Fibroblast of lung (primary cell): Measurements from ENCODE around the gene PET100. TPM values are rescaled to one million over a fixed set of nuclear protein-coding genes. Genes with fewer than 3 reads are reported as not detected.

Experiments
- DNase-seq, 2 donors: peaks; one replicate each; pipeline versions ENCODE4 v3.0.0 to v3.0.0-alpha.2; 2010; ENCODE audit warnings: low read depth in 2 of 2
- H2AFZ ChIP-seq: 2 replicates; pipeline ENCODE4 v1.5.1; 2012; ENCODE audit warnings: low read length, control low read depth, inconsistent platforms
- H3K27ac ChIP-seq: 2 replicates; pipeline ENCODE4 v1.5.1; 2011; ENCODE audit warnings: low read length, control low read depth; ENCODE audit not compliant: insufficient read depth
- H3K27me3 ChIP-seq: 2 replicates; pipeline ENCODE4 v1.5.1; 2011; ENCODE audit warnings: mild to moderate bottlenecking, low read length; ENCODE audit not compliant: control insufficient read depth, insufficient read depth
- H3K36me3 ChIP-seq: 2 replicates; pipeline ENCODE4 v1.5.1; 2011; ENCODE audit warnings: low read length; ENCODE audit not compliant: control insufficient read depth, insufficient read depth
- H3K4me1 ChIP-seq: 2 replicates; pipeline ENCODE4 v1.5.1; 2011; ENCODE audit warnings: low read length; ENCODE audit not compliant: control insufficient read depth, insufficient read depth; ENCODE audit errors: extremely low read depth
- H3K4me2 ChIP-seq: 2 replicates; pipeline ENCODE4 v1.5.1; 2011; ENCODE audit warnings: low read length, control low read depth; ENCODE audit not compliant: insufficient read depth; ENCODE audit errors: extremely low read depth
- H3K4me3 ChIP-seq, 4 experiments: fragments of 200-600 bp in 1 of 4; sonication (generic) in 1 of 4; replicated peaks in 1 of 4; 2 replicates each; pipeline ENCODE4 v1.5.1; 2011 to 2016; ENCODE audit warnings: low read length in 4 of 4, low read depth in 3 of 4, mild to moderate bottlenecking in 3 of 4, control low read depth in 2 of 4, inconsistent platforms in 1 of 4, mixed read lengths in 1 of 4; ENCODE audit not compliant: insufficient read depth in 1 of 4; ENCODE audit errors: control extremely low read depth in 1 of 4
- H3K79me2 ChIP-seq: 2 replicates; pipeline ENCODE4 v1.5.1; 2012; ENCODE audit warnings: mild to moderate bottlenecking, low read length, inconsistent platforms; ENCODE audit not compliant: control insufficient read depth, insufficient read depth
- H3K9ac ChIP-seq: 2 replicates; pipeline ENCODE4 v1.5.1; 2011; ENCODE audit warnings: mild to moderate bottlenecking, low read length, control low read depth; ENCODE audit not compliant: insufficient read depth
- H3K9me3 ChIP-seq: 2 replicates; pipeline ENCODE4 v1.5.1; 2012; ENCODE audit warnings: low read depth, low read length; ENCODE audit not compliant: control insufficient read depth, insufficient read depth
- H4K20me1 ChIP-seq: 2 replicates; pipeline ENCODE4 v1.5.1; 2011; ENCODE audit warnings: low read length; ENCODE audit not compliant: control insufficient read depth, insufficient read depth; ENCODE audit errors: extremely low read depth
- EZH2 ChIP-seq: IDR thresholded peaks from 2 replicates; pipeline ENCODE4 v1.5.1; 2012; ENCODE audit warnings: low read length, control low read depth, mild to moderate bottlenecking; ENCODE audit errors: missing control alignments
- polyA plus RNA-seq, 2 donors: library from polyadenylated mRNA; depleted of rRNA in 1 of 2; stranded (reverse) in 1 of 2; unstranded in 1 of 2; fragments of >200 nt; gene quantifications; 2 replicates each; pipeline ENCODE4 v1.2.1, GENCODE V29; 2011 to 2012; ENCODE audit warnings: missing spikeins in 1 of 2
- total RNA-seq: library from RNA; depleted of rRNA; stranded (reverse); fragments of >200 nt; gene quantifications from 2 replicates; pipeline ENCODE4 v1.2.1, GENCODE V29; 2014
- TF ChIP-seq, protein P1 (sequence below), 2 donors: IDR thresholded peaks in 1 of 2; conservative IDR thresholded peaks in 1 of 2; 1 replicate in 1 of 2; 2 replicates in 1 of 2; pipeline ENCODE4 v1.5.1; 2011 to 2012; ENCODE audit warnings: low read length in 2 of 2, control low read depth in 1 of 2, inconsistent platforms in 1 of 2, low read depth in 1 of 2, mild to moderate bottlenecking in 1 of 2

PET100 gene
- total and polyA plus RNA-seq, 2 donors (not counting 1 experiment from before 2014, with no cell fraction given) = 15.7 to 38.8 TPM

DNA sequence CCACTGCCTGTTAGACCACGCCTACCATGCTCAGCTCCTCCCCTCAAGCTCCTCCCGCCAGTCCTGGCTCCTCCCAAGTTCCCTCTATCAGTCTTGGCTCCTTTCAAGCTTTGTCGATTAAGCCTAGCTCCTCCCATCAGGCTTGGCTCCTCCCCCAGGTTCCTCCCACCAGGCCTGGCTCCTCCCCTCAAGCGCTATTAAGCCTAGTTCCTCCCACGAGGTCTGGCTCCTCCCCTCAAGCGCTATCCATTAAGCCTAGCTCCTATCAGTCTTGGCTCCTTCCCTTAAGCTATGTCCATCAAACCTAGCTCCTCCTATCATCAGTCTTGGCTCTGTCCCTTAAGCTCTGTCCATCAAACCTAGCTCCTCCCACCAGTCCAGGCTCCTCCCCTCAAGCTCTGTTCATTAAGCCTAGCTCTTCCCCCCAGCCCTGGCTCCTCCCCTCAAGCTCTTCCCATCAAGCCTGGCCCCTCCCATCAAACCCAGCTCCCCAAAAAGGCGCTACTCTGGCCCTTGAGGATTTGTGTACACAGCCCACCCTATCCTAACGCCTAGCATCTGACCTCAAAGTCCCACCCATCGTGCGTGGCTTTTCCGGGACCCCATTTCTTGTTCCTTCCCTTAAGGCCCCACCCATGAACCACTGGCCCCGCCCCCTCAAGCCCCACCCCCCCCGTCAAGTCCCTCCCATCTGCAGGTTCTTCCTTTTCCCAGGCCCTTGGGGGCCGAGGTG lies 23.9 kb upstream of the PET100 start:
- Histone ChIP-seq H3K27me3 (no peaks in the 10 kb centered on the region), H2AFZ (no peak overlapping the region), H3K27ac (no peak overlapping the region), H3K4me1 (no peaks in the 10 kb centered on the region), H3K36me3 (no peaks in the 10 kb centered on the region), H3K4me3 (no peak overlapping the region), H4K20me1 (no peaks in the 10 kb centered on the region), H3K9me3 (no peaks in the 10 kb centered on the region), H3K4me2 (no peak overlapping the region), H3K79me2 (no peaks in the 10 kb centered on the region), H3K9ac (no peak overlapping the region)
- no peak for DNase-seq
- no peak for TF ChIP-seq EZH2
- TF ChIP-seq, protein P1, sequence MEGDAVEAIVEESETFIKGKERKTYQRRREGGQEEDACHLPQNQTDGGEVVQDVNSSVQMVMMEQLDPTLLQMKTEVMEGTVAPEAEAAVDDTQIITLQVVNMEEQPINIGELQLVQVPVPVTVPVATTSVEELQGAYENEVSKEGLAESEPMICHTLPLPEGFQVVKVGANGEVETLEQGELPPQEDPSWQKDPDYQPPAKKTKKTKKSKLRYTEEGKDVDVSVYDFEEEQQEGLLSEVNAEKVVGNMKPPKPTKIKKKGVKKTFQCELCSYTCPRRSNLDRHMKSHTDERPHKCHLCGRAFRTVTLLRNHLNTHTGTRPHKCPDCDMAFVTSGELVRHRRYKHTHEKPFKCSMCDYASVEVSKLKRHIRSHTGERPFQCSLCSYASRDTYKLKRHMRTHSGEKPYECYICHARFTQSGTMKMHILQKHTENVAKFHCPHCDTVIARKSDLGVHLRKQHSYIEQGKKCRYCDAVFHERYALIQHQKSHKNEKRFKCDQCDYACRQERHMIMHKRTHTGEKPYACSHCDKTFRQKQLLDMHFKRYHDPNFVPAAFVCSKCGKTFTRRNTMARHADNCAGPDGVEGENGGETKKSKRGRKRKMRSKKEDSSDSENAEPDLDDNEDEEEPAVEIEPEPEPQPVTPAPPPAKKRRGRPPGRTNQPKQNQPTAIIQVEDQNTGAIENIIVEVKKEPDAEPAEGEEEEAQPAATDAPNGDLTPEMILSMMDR (conservative IDR thresholded peaks at IDR 0.05 in 1 of 2, IDR thresholded peaks at IDR 0.05 in 1 of 2; ENCODE audit: low read depth in 1 of 2, low read length in 2 of 2) = no peak

DNA sequence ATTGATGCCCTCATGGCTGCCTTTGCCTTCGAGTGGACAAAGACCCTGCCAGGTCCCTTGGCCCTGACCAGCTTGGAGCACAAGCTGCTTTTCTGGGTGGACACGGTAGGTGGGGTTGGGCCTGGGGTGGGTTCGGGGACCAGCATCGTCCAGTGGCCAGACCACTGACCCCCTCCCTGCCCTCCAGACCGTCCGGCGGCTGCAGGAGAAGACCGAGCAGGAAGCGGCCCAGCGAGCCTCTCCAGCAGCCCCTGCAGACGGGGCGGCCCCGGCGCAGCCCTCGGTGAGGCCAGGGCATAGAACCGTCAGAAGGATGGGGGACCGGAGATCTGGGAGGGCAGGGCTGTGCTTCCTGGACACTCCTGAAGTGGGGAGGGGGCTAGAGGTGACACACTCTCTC lies 23.3 kb upstream of the PET100 start:
- no peak overlapping the region for H3K4me3 ChIP-seq
- H3K79me2 ChIP-seq = no peaks in the 10 kb centered on the region
- no peaks in the 10 kb centered on the region for H3K36me3 ChIP-seq
- no peak overlapping the region for H3K9ac ChIP-seq
- no peaks in the 10 kb centered on the region for H4K20me1 ChIP-seq
- no peaks in the 10 kb centered on the region for H3K9me3 ChIP-seq
- H3K27ac ChIP-seq = no peak overlapping the region
- TF ChIP-seq, protein P1 (conservative IDR thresholded peaks at IDR 0.05 in 1 of 2, IDR thresholded peaks at IDR 0.05 in 1 of 2; ENCODE audit: low read depth in 1 of 2, low read length in 2 of 2) = no peak
- TF ChIP-seq EZH2 = no peak
- H3K27me3 ChIP-seq = no peaks in the 10 kb centered on the region
- no peak overlapping the region for H3K4me2 ChIP-seq
- no peaks in the 10 kb centered on the region for H3K4me1 ChIP-seq
- H2AFZ ChIP-seq = no peak overlapping the region
- DNase-seq = no peak

GRCh38 chr19:7607212-7607873 lies 22.2 kb upstream of the PET100 start:
- no peak for DNase-seq
- Histone ChIP-seq H3K79me2 (no peaks in the 10 kb centered on the region), H3K9me3 (no peaks in the 10 kb centered on the region), H3K27ac (no peak overlapping the region), H2AFZ (no peak overlapping the region), H3K4me3 (no peak overlapping the region), H3K4me2 (no peak overlapping the region), H3K9ac (no peak overlapping the region), H4K20me1 (no peaks in the 10 kb centered on the region), H3K36me3 (no peaks in the 10 kb centered on the region), H3K27me3 (no peaks in the 10 kb centered on the region), H3K4me1 (no peaks in the 10 kb centered on the region)
- TF ChIP-seq EZH2 = no peak
- TF ChIP-seq, protein P1 (conservative IDR thresholded peaks at IDR 0.05 in 1 of 2, IDR thresholded peaks at IDR 0.05 in 1 of 2; ENCODE audit: low read depth in 1 of 2, low read length in 2 of 2) = no peak
